IMR-90 (cell line): Measurements from ENCODE around the gene AAGAB. TPM values are rescaled to one million over a fixed set of nuclear protein-coding genes. Genes with fewer than 3 reads are reported as not detected.
A peak's percentile ranks its signal among the peaks of the same experiment; 100 is the strongest.

ENCODE experiments used
- ATAC-seq: fragments of 200-7000 bp; cut with Tn5 transposase; 2 replicates; pipeline ENCODE4 v1.9.1; 2020; ENCODE audit warnings: low read depth, mild to moderate bottlenecking, moderate library complexity
- BruUV-seq: library from RNA; stranded (reverse); fragments of 400-500 nt; replicated peaks from 2 replicates; lab custom pipeline; 2021; lab: Mats Ljungman, UMichigan
- CTCF ChIA-PET: fragments of 300-600 bp; formaldehyde crosslinking; extraction: SDS; loops from one replicate; lab custom pipeline; 2021; ENCODE audit warnings: antibody characterized with exemption; lab: Yijun Ruan, JAX
- POLR2A ChIA-PET: fragments of 300-600 bp; sonication (Branson Sonifier 250); formaldehyde crosslinking; loops from one replicate; lab custom pipeline; 2022; ENCODE audit warnings: antibody characterized with exemption; ENCODE audit not compliant: unreplicated experiment; lab: Charles Lee
- DNase-seq: peaks from one replicate; pipeline ENCODE4 v3.0.0; 2013
- H2AFZ ChIP-seq: replicated peaks from 2 replicates; pipeline ENCODE3; 2013; ENCODE audit warnings: low read length, mild to moderate bottlenecking; ENCODE audit not compliant: poor library complexity
- H2AK5ac ChIP-seq: 2 replicates; pipeline ENCODE4 v1.6.1; 2013; ENCODE audit warnings: low read depth, low read length, inconsistent platforms
- H2AK9ac ChIP-seq: replicated peaks from 2 replicates; pipeline ENCODE3; 2013; ENCODE audit warnings: mild to moderate bottlenecking, low read depth, low read length, moderate library complexity; ENCODE audit not compliant: poor library complexity
- H2BK120ac ChIP-seq: 2 replicates; pipeline ENCODE4 v1.6.1; 2013; ENCODE audit warnings: low read depth, low read length, inconsistent platforms
- H2BK15ac ChIP-seq: 3 replicates; pipeline ENCODE4 v1.6.1; 2013; ENCODE audit warnings: low read depth, low read length, inconsistent platforms
- H2BK20ac ChIP-seq: 2 replicates; pipeline ENCODE4 v1.6.1; 2013; ENCODE audit warnings: low read depth, mild to moderate bottlenecking, inconsistent platforms, low read length, moderate library complexity
- H2BK5ac ChIP-seq: 2 replicates; pipeline ENCODE4 v1.6.1; 2013; ENCODE audit warnings: mild to moderate bottlenecking, low read depth, low read length, inconsistent platforms; ENCODE audit not compliant: poor library complexity, severe bottlenecking
- H3K14ac ChIP-seq: replicated peaks from 2 replicates; pipeline ENCODE4 v1.6.1; 2013; ENCODE audit warnings: low read depth, low read length, inconsistent platforms
- H3K18ac ChIP-seq: 2 replicates; pipeline ENCODE4 v1.6.1; 2013; ENCODE audit warnings: low read depth, low read length, control low read depth
- H3K23ac ChIP-seq: 2 replicates; pipeline ENCODE4 v1.6.1; 2013; ENCODE audit warnings: low read depth, low read length, inconsistent platforms
- H3K27ac ChIP-seq: 2 replicates; pipeline ENCODE4 v1.5.1; 2013; ENCODE audit warnings: mild to moderate bottlenecking, control low read depth, low read length; ENCODE audit not compliant: insufficient read depth
- H3K27me3 ChIP-seq: 2 replicates; pipeline ENCODE4 v1.6.1; 2013; ENCODE audit warnings: low read length; ENCODE audit not compliant: control insufficient read depth, insufficient read depth
- H3K36me3 ChIP-seq: 2 replicates; pipeline ENCODE4 v1.6.1; 2013; ENCODE audit warnings: low read length, mixed read lengths; ENCODE audit not compliant: control insufficient read depth, insufficient read depth
- H3K4ac ChIP-seq: 2 replicates; pipeline ENCODE4 v1.6.1; 2013; ENCODE audit warnings: low read depth, low read length, inconsistent platforms
- H3K4me1 ChIP-seq: 2 replicates; pipeline ENCODE4 v1.6.1; 2013; ENCODE audit warnings: low read length, mixed read lengths; ENCODE audit not compliant: control insufficient read depth, insufficient read depth
- H3K4me2 ChIP-seq: 2 replicates; pipeline ENCODE4 v1.6.1; 2013; ENCODE audit warnings: low read depth, mild to moderate bottlenecking, control low read depth, low read length, moderate library complexity
- H3K4me3 ChIP-seq: 2 replicates; pipeline ENCODE4 v1.5.1; 2013; ENCODE audit warnings: low read depth, mild to moderate bottlenecking, control low read depth, low read length, moderate library complexity; ENCODE audit not compliant: insufficient read depth
- H3K56ac ChIP-seq: 2 replicates; pipeline ENCODE4 v1.6.1; 2013; ENCODE audit warnings: low read length, inconsistent platforms; ENCODE audit not compliant: insufficient read depth; ENCODE audit errors: extremely low read depth
- H3K79me1 ChIP-seq, 2 experiments: 2 replicates each; pipeline ENCODE4 v1.6.1; 2013; ENCODE audit warnings: low read length in 2 of 2, inconsistent platforms in 1 of 2, low read depth in 1 of 2
- H3K9ac ChIP-seq: 2 replicates; pipeline ENCODE4 v1.6.1; 2013; ENCODE audit warnings: low read depth, low read length, control low read depth
- H3K9me1 ChIP-seq: 2 replicates; pipeline ENCODE4 v1.6.1; 2013; ENCODE audit warnings: low read length, inconsistent platforms; ENCODE audit not compliant: insufficient read depth
- H3K9me3 ChIP-seq: 2 replicates; pipeline ENCODE4 v1.6.1; 2013; ENCODE audit warnings: low read length; ENCODE audit not compliant: control insufficient read depth, insufficient read depth
- H4K20me1 ChIP-seq: 2 replicates; pipeline ENCODE4 v1.6.1; 2013; ENCODE audit warnings: low read length, inconsistent platforms; ENCODE audit not compliant: insufficient read depth
- H4K5ac ChIP-seq: 2 replicates; pipeline ENCODE4 v1.6.1; 2013; ENCODE audit warnings: mild to moderate bottlenecking, low read depth, low read length, control low read depth
- H4K8ac ChIP-seq, 2 experiments: 2 replicates each; pipeline ENCODE4 v1.6.1; 2013; ENCODE audit warnings: low read depth in 2 of 2, low read length in 2 of 2, control low read depth in 1 of 2, inconsistent platforms in 1 of 2
- H4K91ac ChIP-seq: 2 replicates; pipeline ENCODE4 v1.6.1; 2013; ENCODE audit warnings: low read depth, low read length, inconsistent platforms; ENCODE audit not compliant: insufficient read depth
- CEBPB ChIP-seq: IDR thresholded peaks from 2 replicates; pipeline ENCODE4 v1.6.1; 2012; ENCODE audit warnings: low read depth, low read length, improper control_type of control experiment
- FOS ChIP-seq: fragments of 150-350 bp; IDR thresholded peaks from 2 replicates; pipeline ENCODE4 v1.6.1; 2016; ENCODE audit warnings: low read depth, low read length
- RCOR1 ChIP-seq: IDR thresholded peaks from 2 replicates; pipeline ENCODE4 v1.6.1; 2012; ENCODE audit warnings: mild to moderate bottlenecking, low read length, improper control_type of control experiment; ENCODE audit not compliant: insufficient replicate concordance
- RFX5 ChIP-seq: IDR thresholded peaks from 2 replicates; pipeline ENCODE4 v1.8.0; 2012; ENCODE audit warnings: low read depth, mild to moderate bottlenecking, low read length, moderate library complexity
- SMC3 ChIP-seq: fragments of 150-350 bp; IDR thresholded peaks from 2 replicates; pipeline ENCODE4 v1.6.1; 2016; ENCODE audit warnings: low read depth, mild to moderate bottlenecking, antibody characterized with exemption, low read length, moderate library complexity
- WGBS, 2 experiments: methylation state at CpG; one replicate each; pipeline versions ENCODE4 v1.1.5 to v1.1.7; 2013; ENCODE audit warnings: missing lambda C conversion rate in 2 of 2; ENCODE audit not compliant: insufficient read length in 1 of 2; ENCODE audit errors: extremely low coverage in 2 of 2; 5-methylcytosine and 5-hydroxymethylcytosine counted together
- dilution Hi-C: fragments of 300-500 bp; cut with HindIII; formaldehyde crosslinking; loops from one replicate; pipeline ENCODE4 v1.14.3; 2018; ENCODE audit warnings: low sequenced_read_pairs; ENCODE audit not compliant: unreplicated experiment
- in situ Hi-C: fragments of 300-500 bp; cut with MboI; formaldehyde crosslinking; loops from 3 replicates; pipeline ENCODE4 v1.14.3; 2019; ENCODE audit warnings: low sequenced_read_pairs, inconsistent platforms, mixed read lengths
- intact Hi-C: fragments of 100-400 bp; cut with micrococcal nuclease; formaldehyde crosslinking; loops from 2 replicates; pipeline ENCODE4 v1.10.0; 2022
- polyA plus RNA-seq, 3 experiments: library from polyadenylated mRNA; depleted of rRNA; stranded (reverse); fragments of >200 nt; gene quantifications; 2 replicates each; pipeline ENCODE4 v1.2.3, GENCODE V29; 2012; ENCODE audit warnings: low replicate concordance in 1 of 3
- total RNA-seq: library from RNA; depleted of rRNA; stranded (reverse); fragments of >200 nt; gene quantifications from 2 replicates; pipeline ENCODE4 v1.2.3, GENCODE V29; 2012
- TF ChIP-seq, protein P1 (sequence below): fragments of 150-350 bp; IDR thresholded peaks from 2 replicates; pipeline ENCODE4 v1.6.1; 2017; ENCODE audit warnings: mild to moderate bottlenecking, antibody characterized with exemption, low read length, low read depth

The AAGAB gene
- total and polyA plus RNA-seq, 2 of the 4 experiments (the other 2 are of a cell fraction), result 26.1 to 69.7 TPM

DNA sequence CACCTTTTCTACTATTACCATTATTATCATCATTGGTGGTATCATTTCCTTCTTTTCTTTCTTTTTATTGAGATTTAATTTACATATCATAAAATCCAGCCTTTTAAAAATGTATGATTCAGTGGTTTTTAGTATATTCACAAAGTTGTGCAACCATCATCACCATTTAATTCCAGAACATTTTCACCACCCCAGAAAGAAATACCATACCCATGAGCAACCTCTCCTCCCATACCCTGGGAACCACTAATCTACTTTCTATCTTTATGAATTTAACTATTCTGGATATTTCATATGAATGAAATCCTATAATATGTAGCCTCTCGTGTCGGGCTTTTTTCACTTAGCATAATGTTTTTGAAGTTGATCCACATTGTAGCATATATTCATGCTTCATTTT is 29.1 kb downstream of the AAGAB start:
- Histone ChIP-seq H2AK9ac (no peak overlapping the region), H3K36me3 (peaks cover 1% of the 10 kb centered on the region; the same call in 1 of the 2 replicates), H2BK15ac (no peak overlapping the region), H3K4me2 (peak overlapping the region; percentile 46; the same call in 1 of the 2 replicates), H3K9ac (no peak overlapping the region), H2AK5ac (no peak overlapping the region), H4K5ac (peak overlapping the region; percentile 76; the same call in 1 of the 2 replicates), H3K14ac (no peak overlapping the region), H3K4me1 (peaks cover 8% of the 10 kb centered on the region), H2BK20ac (no peak overlapping the region), H2BK5ac (peak overlapping the region; percentile 68), H3K23ac (no peak overlapping the region), H4K91ac (no peak overlapping the region), H4K20me1 (no peaks in the 10 kb centered on the region; the same call in 1 of the 2 replicates), H3K4ac (no peak overlapping the region), H3K27me3 (no peaks in the 10 kb centered on the region), H3K27ac (no peak overlapping the region), H3K4me3 (no peak overlapping the region), H3K9me3 (no peaks in the 10 kb centered on the region), H3K56ac (no peak overlapping the region), H3K9me1 (peaks cover 2% of the 10 kb centered on the region; the same call in 1 of the 2 replicates), H4K8ac (peak overlapping the region in 1 of 2 experiments; percentile 13; a peak in 1 of 4 replicates), H3K18ac (no peak overlapping the region; the same call in 1 of the 2 replicates), H2BK120ac (no peak overlapping the region), H3K79me1 (peaks cover 18 to 41% of the 10 kb centered on the region in 2 experiments), H2AFZ (no peak overlapping the region)
- no CpG with 5 or more reads among the region's 2 CpGs for WGBS, 2 experiments
- in situ Hi-C loops, result no loop called here
- BruUV-seq, result no TSS peak
- DNase-seq, result peak; percentile 78
- dilution Hi-C loops, result no loop called here
- ATAC-seq, result peak; percentile 77
- intact Hi-C loops, result no loop called here
- TF ChIP-seq RCOR1, result no peak
- TF ChIP-seq, protein P1, sequence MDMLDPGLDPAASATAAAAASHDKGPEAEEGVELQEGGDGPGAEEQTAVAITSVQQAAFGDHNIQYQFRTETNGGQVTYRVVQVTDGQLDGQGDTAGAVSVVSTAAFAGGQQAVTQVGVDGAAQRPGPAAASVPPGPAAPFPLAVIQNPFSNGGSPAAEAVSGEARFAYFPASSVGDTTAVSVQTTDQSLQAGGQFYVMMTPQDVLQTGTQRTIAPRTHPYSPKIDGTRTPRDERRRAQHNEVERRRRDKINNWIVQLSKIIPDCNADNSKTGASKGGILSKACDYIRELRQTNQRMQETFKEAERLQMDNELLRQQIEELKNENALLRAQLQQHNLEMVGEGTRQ, result no peak
- no peak for TF ChIP-seq SMC3
- TF ChIP-seq CEBPB, result peak; percentile 97
- peak; percentile 28; the same call in 1 of the 2 replicates for TF ChIP-seq FOS
- no peak for TF ChIP-seq RFX5
- POLR2A ChIA-PET, result no interaction called here
- CTCF ChIA-PET, result no interaction called here
